HepG2 (cell line): ENCODE measurements around the gene HCAR1. TPM values are rescaled to one million over a fixed set of nuclear protein-coding genes. Genes with fewer than 3 reads are reported as not detected.

ENCODE experiments used
- ARID2 ChIP-seq: sonication (generic); formaldehyde crosslinking; IDR thresholded peaks from 2 replicates; pipeline ENCODE4 v1.8.1; 2022; ENCODE audit warnings: mild to moderate bottlenecking, missing genetic modification reagents, borderline replicate concordance
- ATF6 ChIP-seq: sonication (generic); formaldehyde crosslinking; conservative IDR thresholded peaks from 2 replicates; pipeline ENCODE4 v1.4.0; 2020; ENCODE audit warnings: missing genetic modification reagents
- BCL3 ChIP-seq: sonication (generic); formaldehyde crosslinking; IDR thresholded peaks from 2 replicates; pipeline ENCODE4 v1.5.1; 2020; ENCODE audit warnings: mild to moderate bottlenecking, missing genetic modification reagents, moderate library complexity
- CBX2 ChIP-seq, 2 experiments: fragments of 200-600 bp in 1 of 2; sonication (generic); formaldehyde crosslinking in 1 of 2; IDR thresholded peaks; 2 replicates each; pipeline versions ENCODE4 v1.7.0 to v1.8.1; 2018 to 2022; ENCODE audit warnings: low read depth in 2 of 2, low read length in 1 of 2, mild to moderate bottlenecking in 1 of 2, missing genetic modification reagents in 1 of 2
- HOMEZ ChIP-seq: IDR thresholded peaks from 2 replicates; pipeline ENCODE4 v1.6.1; 2016; ENCODE audit warnings: low read depth
- JUNB ChIP-seq: sonication (generic); formaldehyde crosslinking; IDR thresholded peaks from 2 replicates; pipeline ENCODE4 v1.8.0; 2022; ENCODE audit warnings: missing genetic modification reagents, mild to moderate bottlenecking, borderline replicate concordance
- MEIS2 ChIP-seq: sonication (generic); formaldehyde crosslinking; IDR thresholded peaks from 2 replicates; pipeline ENCODE4 v1.9.0; 2021; ENCODE audit warnings: mild to moderate bottlenecking, missing genetic modification reagents
- NCOA1 ChIP-seq: sonication (generic); formaldehyde crosslinking; IDR thresholded peaks from 2 replicates; pipeline ENCODE4 v1.9.0; 2021; ENCODE audit warnings: missing genetic modification reagents
- PRDM10 ChIP-seq: sonication (generic); formaldehyde crosslinking; IDR thresholded peaks from 2 replicates; pipeline ENCODE4 v1.4.0; 2020; ENCODE audit warnings: low read depth, missing genetic modification reagents
- ZNF335 ChIP-seq: sonication (generic); formaldehyde crosslinking; IDR thresholded peaks from 2 replicates; pipeline ENCODE4 v1.4.0; 2020; ENCODE audit warnings: missing genetic modification reagents
- ZNF34 ChIP-seq: sonication (generic); formaldehyde crosslinking; IDR thresholded peaks from 2 replicates; pipeline ENCODE4 v1.4.0; 2020; ENCODE audit warnings: mild to moderate bottlenecking, missing genetic modification reagents, borderline replicate concordance
- ZNF501 ChIP-seq: sonication (generic); formaldehyde crosslinking; IDR thresholded peaks from 2 replicates; pipeline ENCODE4 v1.5.1; 2020; ENCODE audit warnings: mild to moderate bottlenecking, moderate library complexity, missing genetic modification reagents
- ZNF773 ChIP-seq: sonication (generic); formaldehyde crosslinking; IDR thresholded peaks from 2 replicates; pipeline ENCODE4 v1.4.0; 2020; ENCODE audit warnings: missing genetic modification reagents, borderline replicate concordance
- polyA plus RNA-seq, 8 experiments: library from polyadenylated mRNA; depleted of rRNA in 3 of 8; stranded (reverse) in 7 of 8; unstranded in 1 of 8; fragments of >200 nt; fragmentation: Illumina TruSeq in 4 of 8; extraction: Trizol in 4 of 8; gene quantifications; 2 replicates each; pipeline versions ENCODE4 v1.2.1 to v1.2.3, GENCODE V29; 2011 to 2016; ENCODE audit warnings: low read depth in 4 of 8, missing spikeins in 1 of 8, mixed read lengths in 1 of 8; ENCODE audit not compliant: insufficient read depth in 1 of 8
- total RNA-seq, 5 experiments: library from RNA; depleted of rRNA; stranded (reverse); fragments of >200 nt; fragmentation: Illumina TruSeq; extraction: Trizol; gene quantifications; 2 replicates each; pipeline ENCODE4 v1.2.3, GENCODE V29; 2016; ENCODE audit warnings: low read depth in 1 of 5
- TF ChIP-seq, protein P1 (sequence below): sonication (generic); formaldehyde crosslinking; IDR thresholded peaks from 2 replicates; pipeline ENCODE4 v1.5.0; 2020; ENCODE audit warnings: missing genetic modification reagents, mild to moderate bottlenecking, borderline replicate concordance
- TF ChIP-seq, protein P2 (sequence below): sonication (generic); formaldehyde crosslinking; IDR thresholded peaks from 2 replicates; pipeline ENCODE4 v1.4.0; 2020; ENCODE audit warnings: low read depth, mild to moderate bottlenecking, missing genetic modification reagents

Gene HCAR1
- total and polyA plus RNA-seq, 2 of the 13 experiments (the other 11 are each of a cell fraction or from before 2014, with no cell fraction given) = 0.53 to 4.4 TPM

GRCh38 chr12:122752464-122753318 is 22.0 kb upstream of the HCAR1 start, which contains the start of gene DENR (continued):
- TF ChIP-seq HOMEZ (CRISPR knock-in tag) (peak; percentile 86), NCOA1 (CRISPR knock-in tag) (no peak), CBX2 (IDR thresholded peaks at IDR 0.05; ENCODE audit: low read depth, low read length) (no peak), CBX2 (CRISPR knock-in tag; IDR thresholded peaks at IDR 0.05; ENCODE audit: low read depth) (no peak), ZNF501 (peak; percentile 92), ZNF34 (CRISPR knock-in tag) (no peak), ZNF773 (no peak), BCL3 (peak; percentile 90; the same call in 1 of the 2 replicates), ZNF335 (CRISPR knock-in tag) (peak; percentile 75), ATF6 (CRISPR knock-in tag) (peak; percentile 87), JUNB (no peak), ARID2 (CRISPR knock-in tag) (peak; percentile 60; the same call in 1 of the 2 replicates), MEIS2 (CRISPR knock-in tag) (peak; percentile 74; the same call in 1 of the 2 replicates), PRDM10 (peak; percentile 75; the same call in 1 of the 2 replicates)
- TF ChIP-seq, protein P1, sequence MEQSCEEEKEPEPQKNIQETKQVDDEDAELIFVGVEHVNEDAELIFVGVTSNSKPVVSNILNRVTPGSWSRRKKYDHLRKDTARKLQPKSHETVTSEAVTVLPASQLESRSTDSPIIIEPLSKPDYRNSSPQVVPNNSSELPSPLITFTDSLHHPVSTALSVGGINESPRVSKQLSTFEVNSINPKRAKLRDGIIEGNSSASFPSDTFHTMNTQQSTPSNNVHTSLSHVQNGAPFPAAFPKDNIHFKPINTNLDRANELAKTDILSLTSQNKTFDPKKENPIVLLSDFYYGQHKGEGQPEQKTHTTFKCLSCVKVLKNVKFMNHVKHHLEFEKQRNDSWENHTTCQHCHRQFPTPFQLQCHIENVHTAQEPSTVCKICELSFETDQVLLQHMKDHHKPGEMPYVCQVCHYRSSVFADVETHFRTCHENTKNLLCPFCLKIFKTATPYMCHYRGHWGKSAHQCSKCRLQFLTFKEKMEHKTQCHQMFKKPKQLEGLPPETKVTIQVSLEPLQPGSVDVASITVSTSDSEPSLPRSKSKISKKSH (CRISPR knock-in tag) = no peak; the same call in 1 of the 2 replicates
- TF ChIP-seq, protein P2, sequence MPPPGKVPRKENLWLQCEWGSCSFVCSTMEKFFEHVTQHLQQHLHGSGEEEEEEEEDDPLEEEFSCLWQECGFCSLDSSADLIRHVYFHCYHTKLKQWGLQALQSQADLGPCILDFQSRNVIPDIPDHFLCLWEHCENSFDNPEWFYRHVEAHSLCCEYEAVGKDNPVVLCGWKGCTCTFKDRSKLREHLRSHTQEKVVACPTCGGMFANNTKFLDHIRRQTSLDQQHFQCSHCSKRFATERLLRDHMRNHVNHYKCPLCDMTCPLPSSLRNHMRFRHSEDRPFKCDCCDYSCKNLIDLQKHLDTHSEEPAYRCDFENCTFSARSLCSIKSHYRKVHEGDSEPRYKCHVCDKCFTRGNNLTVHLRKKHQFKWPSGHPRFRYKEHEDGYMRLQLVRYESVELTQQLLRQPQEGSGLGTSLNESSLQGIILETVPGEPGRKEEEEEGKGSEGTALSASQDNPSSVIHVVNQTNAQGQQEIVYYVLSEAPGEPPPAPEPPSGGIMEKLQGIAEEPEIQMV (CRISPR knock-in tag) = no peak; the same call in 1 of the 2 replicates
